ENCODE data around the gene SCUBE1. TPM values are rescaled to one million over a fixed set of nuclear protein-coding genes. Genes with fewer than 3 reads are reported as not detected.

Gene SCUBE1
- total and polyA plus RNA-seq, 10 of the 15 experiments (the other 5 are each of a cell fraction or from before 2014, with no cell fraction given) = not detected

DNA sequence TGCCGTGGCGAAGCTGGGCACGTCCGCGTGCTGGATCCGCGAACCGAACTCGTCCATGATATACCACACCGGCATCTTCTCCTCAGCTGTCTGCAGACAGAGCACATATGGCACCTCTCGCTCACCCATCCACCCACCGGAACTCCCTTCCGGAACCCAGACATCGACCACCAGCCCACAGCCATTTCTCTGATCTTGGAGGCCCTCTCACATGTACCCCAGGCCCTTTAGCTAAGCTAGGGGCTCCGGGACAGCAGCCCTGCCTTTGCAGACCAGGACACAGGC is 163.3 kb downstream of the SCUBE1 start (continued):
- TF ChIP-seq, protein P1, sequence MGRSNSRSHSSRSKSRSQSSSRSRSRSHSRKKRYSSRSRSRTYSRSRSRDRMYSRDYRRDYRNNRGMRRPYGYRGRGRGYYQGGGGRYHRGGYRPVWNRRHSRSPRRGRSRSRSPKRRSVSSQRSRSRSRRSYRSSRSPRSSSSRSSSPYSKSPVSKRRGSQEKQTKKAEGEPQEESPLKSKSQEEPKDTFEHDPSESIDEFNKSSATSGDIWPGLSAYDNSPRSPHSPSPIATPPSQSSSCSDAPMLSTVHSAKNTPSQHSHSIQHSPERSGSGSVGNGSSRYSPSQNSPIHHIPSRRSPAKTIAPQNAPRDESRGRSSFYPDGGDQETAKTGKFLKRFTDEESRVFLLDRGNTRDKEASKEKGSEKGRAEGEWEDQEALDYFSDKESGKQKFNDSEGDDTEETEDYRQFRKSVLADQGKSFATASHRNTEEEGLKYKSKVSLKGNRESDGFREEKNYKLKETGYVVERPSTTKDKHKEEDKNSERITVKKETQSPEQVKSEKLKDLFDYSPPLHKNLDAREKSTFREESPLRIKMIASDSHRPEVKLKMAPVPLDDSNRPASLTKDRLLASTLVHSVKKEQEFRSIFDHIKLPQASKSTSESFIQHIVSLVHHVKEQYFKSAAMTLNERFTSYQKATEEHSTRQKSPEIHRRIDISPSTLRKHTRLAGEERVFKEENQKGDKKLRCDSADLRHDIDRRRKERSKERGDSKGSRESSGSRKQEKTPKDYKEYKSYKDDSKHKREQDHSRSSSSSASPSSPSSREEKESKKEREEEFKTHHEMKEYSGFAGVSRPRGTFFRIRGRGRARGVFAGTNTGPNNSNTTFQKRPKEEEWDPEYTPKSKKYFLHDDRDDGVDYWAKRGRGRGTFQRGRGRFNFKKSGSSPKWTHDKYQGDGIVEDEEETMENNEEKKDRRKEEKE (IDR thresholded peaks at IDR 0.05) = no peak
- TF ChIP-seq ZNF384 (IDR thresholded peaks at IDR 0.05; ENCODE audit: borderline replicate concordance, low read depth, low read length) = no peak
- TF ChIP-seq EZH2 (IDR thresholded peaks at IDR 0.05; ENCODE audit: borderline replicate concordance, control insufficient read depth, low read depth, low read length) = no peak

DNA sequence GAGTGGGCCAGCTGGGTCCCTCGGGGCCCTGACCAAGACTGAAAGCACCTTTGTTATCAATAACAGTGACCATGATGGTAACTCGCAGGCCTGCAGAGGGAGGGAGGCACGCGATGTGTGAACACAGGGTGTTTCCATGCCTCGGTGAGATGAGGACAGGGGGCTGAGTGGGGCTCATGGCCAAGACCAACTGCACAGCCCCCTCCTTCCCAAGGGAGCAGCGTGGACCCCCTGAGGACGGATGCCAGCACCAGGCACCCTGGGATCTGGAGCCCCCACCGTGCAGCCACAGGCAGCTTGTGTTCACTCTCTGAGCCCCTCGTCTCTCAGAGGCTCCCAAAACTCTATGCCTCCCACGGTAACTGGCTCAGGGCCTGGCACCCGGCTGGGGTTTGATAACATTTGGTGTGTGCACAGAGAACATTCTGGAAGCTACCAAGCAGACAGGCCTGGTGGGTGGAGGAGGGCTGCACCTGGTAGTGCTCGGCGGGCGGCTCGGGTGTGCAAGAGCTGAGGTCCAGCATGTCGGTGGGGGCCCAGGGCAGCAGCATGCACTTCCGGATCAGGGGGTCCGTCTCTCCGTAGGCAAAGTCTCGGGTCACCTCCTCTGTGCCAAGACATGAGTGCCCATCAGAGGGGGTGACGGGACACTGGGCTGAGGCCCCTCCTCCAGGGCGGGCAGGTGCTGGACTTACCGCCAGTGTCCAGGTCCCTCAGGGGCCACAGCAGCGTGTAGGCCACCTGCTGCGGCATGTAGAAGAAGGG is 163.8 kb downstream of the SCUBE1 start:
- H3K9ac ChIP-seq (ENCODE audit: control insufficient read depth, insufficient read depth, low read length) = no peak overlapping the region
- ChIA-PET CTCF (interaction anchor here (0.5 to 0.6 kb wide), 2 partner anchors 95 to 232 kb away, joined by 4 read pairs; no protein-coding TSS in a partner anchor), RAD21 (ENCODE audit: unreplicated experiment) (no interaction called here), POLR2A (no interaction called here), SMC1A (ENCODE audit: uncharacterized antibody, unreplicated experiment) (no interaction called here)
- no peak overlapping the region for H2AFZ ChIP-seq (ENCODE audit: control insufficient read depth, low read depth, low read length)
- H3K27ac ChIP-seq (ENCODE audit: control insufficient read depth, insufficient read depth) = no peak overlapping the region
- no peak for ATAC-seq
- no peaks in the 10 kb centered on the region; the same call in 1 of the 2 replicates for H3K4me1 ChIP-seq (ENCODE audit: control insufficient read depth, insufficient read depth, low read length)
- no peaks in the 10 kb centered on the region for H3K9me3 ChIP-seq (replicated peaks; ENCODE audit: control insufficient read depth, insufficient read depth, low read length)
- DNase-seq (ENCODE audit: low read depth, low spot score) = no peak
- intact Hi-C loops (cut with micrococcal nuclease; ENCODE audit: unreplicated experiment) = no loop called here
- H3K36me3 ChIP-seq (ENCODE audit: control insufficient read depth in 2 of 2, insufficient read depth in 2 of 2, low read length in 1 of 2) = peaks cover 7 to 11% of the 10 kb centered on the region in 2 experiments; a peak in 3 of 4 replicates
- no peak overlapping the region for H3K4me3 ChIP-seq
- in situ Hi-C loops (cut with MboI) = no loop called here
- no peak for FAIRE-seq
- H4K20me1 ChIP-seq (ENCODE audit: control insufficient read depth, insufficient read depth) = no peaks in the 10 kb centered on the region
- BruUV-seq (replicated peaks) = no TSS peak
- TF ChIP-seq SMARCA5 (IDR thresholded peaks at IDR 0.05) (no peak), ESRRA (IDR thresholded peaks at IDR 0.05; ENCODE audit: low read length) (no peak), CREM (IDR thresholded peaks at IDR 0.05; ENCODE audit: low read depth) (no peak), KLF5 (IDR thresholded peaks at IDR 0.05; ENCODE audit: partially characterized antibody) (no peak), POU2F2 (IDR thresholded peaks at IDR 0.05; ENCODE audit: borderline replicate concordance, low read depth, low read length) (no peak), SREBF1 (IDR thresholded peaks at IDR 0.05; ENCODE audit: low read length) (no peak), ZNF274 (IDR thresholded peaks at IDR 0.05; ENCODE audit: insufficient read depth, insufficient read length) (no peak), HCFC1 (IDR thresholded peaks at IDR 0.05; ENCODE audit: low read length) (no peak), NFYA (IDR thresholded peaks at IDR 0.05; ENCODE audit: borderline replicate concordance, low read depth, low read length) (no peak), RELA (IDR thresholded peaks at IDR 0.05; ENCODE audit: borderline replicate concordance, partially characterized antibody) (no peak), TBL1XR1 (IDR thresholded peaks at IDR 0.05; ENCODE audit: low read depth, low read length) (no peak)
- no peaks in the 10 kb centered on the region; the same call in 1 of the 2 replicates for H3K79me2 ChIP-seq (ENCODE audit: control insufficient read depth, insufficient read depth, low read length)
- no peak overlapping the region for H3K4me2 ChIP-seq (ENCODE audit: control insufficient read depth, insufficient read depth)
- 95% methylated on average over 25 of the region's 25 CpGs for WGBS (ENCODE audit: insufficient coverage, insufficient replicate concordance, low lambda C conversion rate, missing lambda C conversion rate)
- no peaks in the 10 kb centered on the region for H3K27me3 ChIP-seq (replicated peaks in 1 of 2; ENCODE audit: control insufficient read depth in 2 of 2, insufficient read depth in 2 of 2, low read length in 1 of 2)

Data from GM12878 (cell line).